NK-92 treated with Interleukin-12 subunit alpha and Interleukin-12 subunit beta, amount 100 ng/mL, for 24 hours (cell line): ENCODE measurements around the gene MOCOS.
"Not testable (repeated sequence)": the region's sequence is repeated elsewhere in the genome, so short reads cannot be mapped to it uniquely, and the experiment has no call there.

Experiments used
- DNase-seq: peaks from one replicate; lab custom pipeline; 2025; lab: John Stamatoyannopoulos, UW

The MOCOS gene

GRCh38 chr18:36201765-36202164 lies 14.5 kb downstream of the MOCOS start:
- no peak for DNase-seq

- no peak for DNase-seq
Observed at GRCh38 chr18:36203360-36203895, 16.1 kb downstream of the MOCOS start.

GRCh38 chr18:36205166-36205565 lies 17.9 kb downstream of the MOCOS start:
- no peak for DNase-seq

- no peak for DNase-seq
Observed at GRCh38 chr18:36207303-36207702, 20.0 kb downstream of the MOCOS start.

- DNase-seq = not testable (repeated sequence)
Observed at GRCh38 chr18:36207969-36208368, 20.7 kb downstream of the MOCOS start.

- DNase-seq = no peak
Observed at GRCh38 chr18:36211612-36212065, 24.3 kb downstream of the MOCOS start.

GRCh38 chr18:36212301-36213171 lies 25.2 kb downstream of the MOCOS start:
- DNase-seq = no peak

- DNase-seq = no peak
Observed at GRCh38 chr18:36214811-36215210, 27.5 kb downstream of the MOCOS start.

GRCh38 chr18:36215577-36215976 lies 28.3 kb downstream of the MOCOS start:
- no peak for DNase-seq

- DNase-seq = no peak
Observed at GRCh38 chr18:36217348-36217747, 30.1 kb downstream of the MOCOS start.

- DNase-seq = no peak
Observed at GRCh38 chr18:36229188-36229587, 41.9 kb downstream of the MOCOS start.

- DNase-seq = not testable (repeated sequence)
Observed at GRCh38 chr18:36240510-36240909, 53.2 kb downstream of the MOCOS start.

- no peak for DNase-seq
Observed at GRCh38 chr18:36241831-36242230, 54.5 kb downstream of the MOCOS start.

- DNase-seq = no peak
Observed at GRCh38 chr18:36247036-36247435, 59.7 kb downstream of the MOCOS start.

GRCh38 chr18:36249392-36249791 lies 62.1 kb downstream of the MOCOS start:
- DNase-seq = no peak

- no peak for DNase-seq
Observed at GRCh38 chr18:36250827-36251226, 63.5 kb downstream of the MOCOS start.

GRCh38 chr18:36255072-36255698 lies 67.9 kb downstream of the MOCOS start:
- DNase-seq = no peak

- DNase-seq = no peak
Observed at GRCh38 chr18:36256094-36256493, 68.8 kb downstream of the MOCOS start.

- no peak for DNase-seq
Observed at GRCh38 chr18:36262971-36263370, 75.7 kb downstream of the MOCOS start.

- DNase-seq = no peak
Observed at GRCh38 chr18:36264283-36264682, 77.0 kb downstream of the MOCOS start.

GRCh38 chr18:36265015-36265414 lies 77.7 kb downstream of the MOCOS start:
- DNase-seq = no peak

GRCh38 chr18:36269157-36269556 lies 81.9 kb downstream of the MOCOS start:
- DNase-seq = no peak

GRCh38 chr18:36271153-36271552 lies 83.9 kb downstream of the MOCOS start:
- no peak for DNase-seq
